GM19240 (cell line): Measurements from ENCODE around the gene GID8.
"Not testable (repeated sequence)": the region's sequence is repeated elsewhere in the genome, so short reads cannot be mapped to it uniquely, and the experiment has no call there.

Experiments used
- DNase-seq: peaks from one replicate; pipeline ENCODE4 v3.0.0; 2011; ENCODE audit warnings: low spot score; ENCODE audit not compliant: insufficient read length

GID8 gene

GRCh38 chr20:62921119-62921687 lies 16.7 kb upstream of the GID8 start:
- no peak for DNase-seq

- DNase-seq: no peak
These were observed 15.5 kb upstream of the GID8 start for GRCh38 chr20:62922451-62922921.

- not testable (repeated sequence) for DNase-seq
These were observed 14.8 kb upstream of the GID8 start for GRCh38 chr20:62923059-62923668.

- no peak for DNase-seq
These were observed 14.1 kb upstream of the GID8 start for GRCh38 chr20:62923669-62924441.

GRCh38 chr20:62924442-62925075 lies 13.4 kb upstream of the GID8 start:
- DNase-seq: no peak

- no peak for DNase-seq
These were observed 12.9 kb upstream of the GID8 start for GRCh38 chr20:62925076-62925419.

- DNase-seq: no peak
These were observed 12.3 kb upstream of the GID8 start for GRCh38 chr20:62925420-62926228.

GRCh38 chr20:62926229-62927127 lies 11.5 kb upstream of the GID8 start, which contains the start of gene DIDO1:
TSS of gene DIDO1 (minus strand) at chr20:62926505.
- peak; percentile 88 for DNase-seq

- no peak for DNase-seq
These were observed 10.7 kb upstream of the GID8 start for GRCh38 chr20:62927128-62927705.

- no peak for DNase-seq
These were observed 9.6 kb upstream of the GID8 start for GRCh38 chr20:62928246-62928939.

GRCh38 chr20:62929051-62929538 lies 8.9 kb upstream of the GID8 start:
- no peak for DNase-seq

GRCh38 chr20:62931464-62931863 lies 6.5 kb upstream of the GID8 start:
- no peak for DNase-seq

- DNase-seq: no peak
These were observed 4.0 kb upstream of the GID8 start for GRCh38 chr20:62933966-62934365.

GRCh38 chr20:62935204-62935967 lies 2.6 kb upstream of the GID8 start:
- no peak for DNase-seq

- no peak for DNase-seq
These were observed 1.9 kb upstream of the GID8 start for GRCh38 chr20:62935968-62936585.

- peak; percentile 66 for DNase-seq
These were observed 461 bp upstream of the GID8 start for GRCh38 chr20:62937268-62938104.

- no peak for DNase-seq
These were observed 2.9 kb downstream of the GID8 start for GRCh38 chr20:62940875-62941274.
